GM23338 (cell line): ENCODE measurements around the gene HIVEP1. TPM values are rescaled to one million over a fixed set of nuclear protein-coding genes. Genes with fewer than 3 reads are reported as not detected.

Source experiments
- ATAC-seq: fragments of 200-7000 bp; cut with Tn5 transposase; 3 replicates; pipeline ENCODE4 v1.9.1; 2020
- DNase-seq: peaks from one replicate; pipeline ENCODE4 v3.0.0-alpha.2; 2015; ENCODE audit warnings: low spot score
- H2AFZ ChIP-seq: fragments of 200-600 bp; sonication (generic); 2 replicates; pipeline ENCODE4 v1.8.0; 2016; ENCODE audit warnings: antibody characterized with exemption, mild to moderate bottlenecking, moderate library complexity
- H3F3A ChIP-seq: fragments of 200-600 bp; sonication (generic); replicated peaks from 2 replicates; pipeline ENCODE4 v1.8.0; 2017; ENCODE audit warnings: antibody characterized with exemption, mixed run types, low read depth
- H3K27ac ChIP-seq: fragments of 200-600 bp; sonication (generic); 2 replicates; pipeline ENCODE4 v1.6.1; 2016; ENCODE audit warnings: low read depth
- H3K27me3 ChIP-seq: fragments of 200-600 bp; sonication (generic); 2 replicates; pipeline ENCODE4 v1.8.0; 2016; ENCODE audit warnings: mild to moderate bottlenecking, mixed run types, moderate library complexity; ENCODE audit not compliant: insufficient read depth
- H3K36me3 ChIP-seq: fragments of 200-600 bp; sonication (generic); 2 replicates; pipeline ENCODE4 v1.8.0; 2016; ENCODE audit warnings: mild to moderate bottlenecking; ENCODE audit not compliant: insufficient read depth
- H3K4me1 ChIP-seq: fragments of 200-600 bp; sonication (generic); 2 replicates; pipeline ENCODE4 v1.8.0; 2016; ENCODE audit warnings: mild to moderate bottlenecking, moderate library complexity; ENCODE audit not compliant: insufficient read depth
- H3K4me2 ChIP-seq: fragments of 200-600 bp; sonication (generic); 2 replicates; pipeline ENCODE4 v1.7.1; 2017; ENCODE audit warnings: mixed run types
- H3K4me3 ChIP-seq: fragments of 200-600 bp; sonication (generic); 2 replicates; pipeline ENCODE4 v1.6.1; 2016; ENCODE audit warnings: mixed run types
- H3K79me2 ChIP-seq: fragments of 200-600 bp; sonication (generic); replicated peaks from 2 replicates; pipeline ENCODE4 v1.8.0; 2017; ENCODE audit warnings: mild to moderate bottlenecking; ENCODE audit not compliant: insufficient read depth
- H3K9me2 ChIP-seq: fragments of 200-600 bp; sonication (generic); 2 replicates; pipeline ENCODE4 v1.8.0; 2017; ENCODE audit not compliant: insufficient read depth
- H4K20me1 ChIP-seq: fragments of 200-600 bp; sonication (generic); replicated peaks from 2 replicates; pipeline ENCODE4 v1.8.0; 2017; ENCODE audit warnings: mild to moderate bottlenecking; ENCODE audit not compliant: insufficient read depth
- H3K27ac Mint-ChIP-seq: 2 replicates; pipeline ENCODE4 v1.8.0; 2020; ENCODE audit warnings: inconsistent platforms, mild to moderate bottlenecking, moderate library complexity, mixed read lengths
- H3K27me3 Mint-ChIP-seq: 3 replicates; pipeline ENCODE4 v1.8.0; 2022; ENCODE audit warnings: low read depth, mild to moderate bottlenecking, moderate library complexity, mixed read lengths, inconsistent platforms; ENCODE audit not compliant: insufficient read depth, poor library complexity
- H3K36me3 Mint-ChIP-seq: 3 replicates; pipeline ENCODE4 v1.8.0; 2021; ENCODE audit warnings: low read depth, mild to moderate bottlenecking, inconsistent platforms, moderate library complexity, mixed read lengths
- H3K4me1 Mint-ChIP-seq: 3 replicates; pipeline ENCODE4 v1.8.0; 2020; ENCODE audit warnings: mild to moderate bottlenecking, inconsistent platforms, mixed read lengths
- H3K4me3 Mint-ChIP-seq: 3 replicates; pipeline ENCODE4 v1.8.0; 2021; ENCODE audit warnings: moderate library complexity, mild to moderate bottlenecking, inconsistent platforms, mixed read lengths
- H3K9me3 Mint-ChIP-seq: 3 replicates; pipeline ENCODE4 v1.8.0; 2020; ENCODE audit warnings: moderate library complexity, mild to moderate bottlenecking, inconsistent platforms, mixed read lengths
- CREB1 ChIP-seq: fragments of 250-450 bp; sonication (Bioruptor Pico); IDR thresholded peaks from 2 replicates; pipeline ENCODE4 v1.5.0; 2020; ENCODE audit warnings: low read depth, mild to moderate bottlenecking, moderate library complexity
- CTCF ChIP-seq, 2 experiments: fragments of 200-600 bp in 1 of 2; sonication (generic) in 1 of 2; conservative IDR thresholded peaks; 2 replicates each; pipeline versions ENCODE4 v1.5.1 to v1.6.1; 2016 to 2017; ENCODE audit warnings: antibody characterized with exemption in 2 of 2, low read depth in 2 of 2, mild to moderate bottlenecking in 2 of 2, moderate library complexity in 1 of 2
- ETS1 ChIP-seq: IDR thresholded peaks from 2 replicates; pipeline ENCODE4 v1.6.1; 2016; ENCODE audit warnings: antibody characterized with exemption
- EZH2 ChIP-seq: fragments of 200-600 bp; sonication (generic); IDR thresholded peaks from one replicate; pipeline ENCODE4 v1.8.0; 2017; ENCODE audit warnings: antibody characterized with exemption, mild to moderate bottlenecking, low read depth; ENCODE audit not compliant: unreplicated experiment
- EZH2phosphoT487 ChIP-seq: fragments of 200-600 bp; sonication (generic); IDR thresholded peaks from one replicate; pipeline ENCODE4 v1.8.1; 2018; ENCODE audit warnings: antibody characterized with exemption; ENCODE audit not compliant: unreplicated experiment
- JUNB ChIP-seq: IDR thresholded peaks from one replicate; pipeline ENCODE4 v1.6.1; 2016; ENCODE audit warnings: antibody characterized with exemption; ENCODE audit not compliant: unreplicated experiment
- NANOG ChIP-seq: IDR thresholded peaks from 2 replicates; pipeline ENCODE4 v1.6.1; 2016; ENCODE audit warnings: antibody characterized with exemption, borderline replicate concordance
- POLR2AphosphoS5 ChIP-seq: IDR thresholded peaks from 2 replicates; pipeline ENCODE4 v1.6.1; 2016; ENCODE audit warnings: antibody characterized with exemption, low read depth
- REST ChIP-seq: IDR thresholded peaks from one replicate; pipeline ENCODE4 v1.6.1; 2018; ENCODE audit warnings: antibody characterized with exemption; ENCODE audit not compliant: unreplicated experiment
- STAT1 ChIP-seq: IDR thresholded peaks from one replicate; pipeline ENCODE4 v1.6.1; 2016; ENCODE audit warnings: antibody characterized with exemption; ENCODE audit not compliant: unreplicated experiment
- ZNF114 ChIP-seq: fragments of 250-450 bp; sonication (Bioruptor Pico); IDR thresholded peaks from 2 replicates; pipeline ENCODE4 v1.5.0; 2020; ENCODE audit warnings: mild to moderate bottlenecking, moderate library complexity
- ZNF331 ChIP-seq: fragments of 250-450 bp; sonication (Bioruptor Pico); IDR thresholded peaks from 2 replicates; pipeline ENCODE4 v1.5.0; 2020; ENCODE audit warnings: low read depth, mild to moderate bottlenecking, moderate library complexity
- ZNF462 ChIP-seq: fragments of 250-450 bp; sonication (Bioruptor Pico); IDR thresholded peaks from 2 replicates; pipeline ENCODE4 v1.5.0; 2020; ENCODE audit warnings: mild to moderate bottlenecking, moderate library complexity
- polyA plus RNA-seq: library from polyadenylated mRNA; unstranded; fragments of >200 nt; fragmentation: Nextera tagmentation; extraction: Ambion mirVana; gene quantifications from 2 replicates; pipeline ENCODE4 v1.2.1, GENCODE V29; 2016
- total RNA-seq: library from RNA; depleted of rRNA; stranded (reverse); fragments of >200 nt; shearing (Covaris generic); gene quantifications from 2 replicates; pipeline ENCODE4 v1.2.3, GENCODE V29; 2014

Gene HIVEP1
- total and polyA plus RNA-seq, 2 experiments from 2014 or later: 10.1 to 21.7 TPM

- Histone ChIP-seq H3F3A (no peaks in the 10 kb centered on the region), H3K27me3 (no peaks in the 10 kb centered on the region), H3K9me2 (peaks cover 14% of the 10 kb centered on the region; the same call in 1 of the 2 replicates), H2AFZ (peak overlapping the region; percentile 93), H3K79me2 (no peaks in the 10 kb centered on the region), H3K27ac (no peak overlapping the region), H4K20me1 (no peaks in the 10 kb centered on the region), H3K4me1 (peaks cover 28% of the 10 kb centered on the region), H3K4me3 (no peak overlapping the region), H3K4me2 (peak overlapping the region; percentile 44), H3K36me3 (no peaks in the 10 kb centered on the region)
- no peak for TF ChIP-seq ETS1
- TF ChIP-seq STAT1: no peak
- no peak for TF ChIP-seq ZNF114
- no peak for TF ChIP-seq REST
- TF ChIP-seq ZNF331 (CRISPR knock-in tag): no peak
- no peak for TF ChIP-seq EZH2phosphoT487
- no peak for TF ChIP-seq ZNF462 (CRISPR knock-in tag)
- TF ChIP-seq NANOG: no peak
- no peak for TF ChIP-seq POLR2AphosphoS5
- TF ChIP-seq CREB1: no peak
- TF ChIP-seq JUNB: no peak
- no peak for TF ChIP-seq CTCF (conservative IDR thresholded peaks at IDR 0.05; ENCODE audit: low read depth in 2 of 2)
- TF ChIP-seq EZH2: no peak
- DNase-seq (peak; percentile 21), ATAC-seq (peak; percentile 60)
- Mint-ChIP-seq H3K36me3 (peaks cover 5% of the 10 kb centered on the region; the same call in 1 of the 3 replicates), H3K4me3 (no peak overlapping the region), H3K9me3 (no peaks in the 10 kb centered on the region), H3K27ac (peak overlapping the region; percentile 3; the same call in 1 of the 2 replicates), H3K4me1 (peaks cover 40% of the 10 kb centered on the region), H3K27me3 (peaks cover 1% of the 10 kb centered on the region)
Measured at GRCh38 chr6:11972270-11972669, 39.8 kb upstream of the HIVEP1 start.
